ENCODE results near the gene KASH5. TPM values are rescaled to one million over a fixed set of nuclear protein-coding genes. Genes with fewer than 3 reads are reported as not detected.

The KASH5 gene
- total RNA-seq, 1 experiment from 2014 or later, result not detected

- Mint-ChIP-seq H3K36me3 (ENCODE audit: insufficient read depth, unreplicated experiment) (no peaks in the 10 kb centered on the region), H3K27me3 (ENCODE audit: unreplicated experiment) (peaks cover 13% of the 10 kb centered on the region), H3K9me3 (ENCODE audit: low read depth, unreplicated experiment) (peaks cover 3% of the 10 kb centered on the region), H3K27ac (ENCODE audit: unreplicated experiment) (no peak overlapping the region), H3K4me3 (ENCODE audit: low read depth, unreplicated experiment) (no peak overlapping the region), H3K4me1 (ENCODE audit: low read depth, unreplicated experiment) (peaks cover 9% of the 10 kb centered on the region)
- CTCF ChIA-PET, result interaction anchor here (0.6 kb wide), 1 partner anchor 18 kb away, joined by 5 read pairs; the partner anchor contains the start of gene TEAD2
- TF ChIP-seq CTCF (IDR thresholded peaks at IDR 0.05; ENCODE audit: unreplicated experiment), result no peak
- BruUV-seq (replicated peaks), result no TSS peak
- intact Hi-C loops (cut with micrococcal nuclease; ENCODE audit: unreplicated experiment), result no loop called here
- no peak for DNase-seq
Measured at GRCh38 chr19:49344505-49345423, 43.3 kb upstream of the KASH5 start.

GRCh38 chr19:49347191-49347590 lies 40.9 kb upstream of the KASH5 start:
- H3K27ac Mint-ChIP-seq (ENCODE audit: unreplicated experiment), result no peak overlapping the region

DNA sequence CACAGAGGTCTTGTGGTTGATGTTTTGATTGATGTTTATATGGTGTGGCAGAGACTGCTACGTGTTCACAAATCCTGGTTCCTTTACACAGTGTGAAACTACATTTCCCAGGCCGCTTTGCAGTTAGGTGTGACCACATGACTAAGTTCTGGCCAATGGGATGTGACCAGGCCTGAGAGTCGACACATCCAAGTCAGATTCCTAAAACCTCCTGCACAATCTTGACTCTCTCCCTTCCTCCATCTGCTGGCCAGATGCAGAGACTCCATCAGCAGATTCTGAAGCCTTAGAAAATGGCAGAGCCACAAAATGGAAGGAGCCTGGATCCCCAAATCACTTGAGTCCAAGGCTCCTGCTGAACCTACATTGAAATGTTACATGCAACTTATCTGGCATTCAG lies 40.2 kb upstream of the KASH5 start:
- CTCF ChIA-PET, result interaction anchor here (1.1 to 1.4 kb wide), 2 partner anchors 15 to 46 kb away, joined by 3 read pairs; partner anchors contain the start of gene TEAD2
- Mint-ChIP-seq H3K9me3 (ENCODE audit: low read depth, unreplicated experiment) (peaks cover 3% of the 10 kb centered on the region), H3K27ac (ENCODE audit: unreplicated experiment) (no peak overlapping the region), H3K36me3 (ENCODE audit: insufficient read depth, unreplicated experiment) (no peaks in the 10 kb centered on the region), H3K27me3 (ENCODE audit: unreplicated experiment) (peaks cover 20% of the 10 kb centered on the region), H3K4me3 (ENCODE audit: low read depth, unreplicated experiment) (no peak overlapping the region), H3K4me1 (ENCODE audit: low read depth, unreplicated experiment) (no peaks in the 10 kb centered on the region)
- intact Hi-C loops (cut with micrococcal nuclease; ENCODE audit: unreplicated experiment), result no loop called here
- no TSS peak for BruUV-seq (replicated peaks)
- TF ChIP-seq CTCF (IDR thresholded peaks at IDR 0.05; ENCODE audit: unreplicated experiment), result no peak
- DNase-seq, result peak; percentile 39

More at GRCh38 chr19:49347191-49347590, 40.9 kb upstream of the KASH5 start:
- no TSS peak for BruUV-seq (replicated peaks)
- intact Hi-C loops (cut with micrococcal nuclease; ENCODE audit: unreplicated experiment), result no loop called here
- H3K27me3 Mint-ChIP-seq (ENCODE audit: unreplicated experiment), result peaks cover 18% of the 10 kb centered on the region
- DNase-seq, result no peak
- no peak overlapping the region for H3K4me3 Mint-ChIP-seq (ENCODE audit: low read depth, unreplicated experiment)
- no peaks in the 10 kb centered on the region for H3K4me1 Mint-ChIP-seq (ENCODE audit: low read depth, unreplicated experiment)
- CTCF ChIA-PET, result interaction anchor here (1.1 kb wide), 1 partner anchor 46 kb away, joined by 3 read pairs; no protein-coding TSS in a partner anchor
- H3K9me3 Mint-ChIP-seq (ENCODE audit: low read depth, unreplicated experiment), result peaks cover 3% of the 10 kb centered on the region
- H3K36me3 Mint-ChIP-seq (ENCODE audit: insufficient read depth, unreplicated experiment), result no peaks in the 10 kb centered on the region
- TF ChIP-seq CTCF (IDR thresholded peaks at IDR 0.05; ENCODE audit: unreplicated experiment), result no peak

- no peaks in the 10 kb centered on the region for H3K36me3 Mint-ChIP-seq (ENCODE audit: insufficient read depth, unreplicated experiment)
- no peak for DNase-seq
- no peaks in the 10 kb centered on the region for H3K4me1 Mint-ChIP-seq (ENCODE audit: low read depth, unreplicated experiment)
- CTCF ChIA-PET, result interaction anchor here (1.1 to 1.4 kb wide), 2 partner anchors 14 to 47 kb away, joined by 3 read pairs; partner anchors contain the start of gene TEAD2
- H3K27me3 Mint-ChIP-seq (ENCODE audit: unreplicated experiment), result peaks cover 24% of the 10 kb centered on the region
- no TSS peak for BruUV-seq (replicated peaks)
- peaks cover 3% of the 10 kb centered on the region for H3K9me3 Mint-ChIP-seq (ENCODE audit: low read depth, unreplicated experiment)
- intact Hi-C loops (cut with micrococcal nuclease; ENCODE audit: unreplicated experiment), result no loop called here
- no peak overlapping the region for H3K4me3 Mint-ChIP-seq (ENCODE audit: low read depth, unreplicated experiment)
- no peak for TF ChIP-seq CTCF (IDR thresholded peaks at IDR 0.05; ENCODE audit: unreplicated experiment)
- no peak overlapping the region for H3K27ac Mint-ChIP-seq (ENCODE audit: unreplicated experiment)
Measured at GRCh38 chr19:49348305-49349189, 39.5 kb upstream of the KASH5 start.
